ENCODE measurements around the gene ITPR2. TPM values are rescaled to one million over a fixed set of nuclear protein-coding genes. Genes with fewer than 3 reads are reported as not detected.

The ITPR2 gene
- total and polyA plus RNA-seq, 4 donors = 11.7 to 93.3 (median 35.4) TPM

GRCh38 chr12:26741584-26742227 lies 91.3 kb downstream of the ITPR2 start (continued):
- TF ChIP-seq CTCF (IDR thresholded peaks at IDR 0.05; ENCODE audit: low read depth, low read length, missing input control) (no peak), TAF1 (conservative IDR thresholded peaks at IDR 0.05) (no peak)

GRCh38 chr12:26740991-26741390 lies 92.0 kb downstream of the ITPR2 start:
- H3K4me3 ChIP-seq (ENCODE audit: low read depth in 1 of 3, low read length in 3 of 3) = no peak overlapping the region
- no peak for TF ChIP-seq JUND (IDR thresholded peaks at IDR 0.05)
- no peak for TF ChIP-seq HNF4G (IDR thresholded peaks at IDR 0.05)
- no peak for TF ChIP-seq HNF4A (conservative IDR thresholded peaks at IDR 0.05)
- no peak for TF ChIP-seq FOXA2 (IDR thresholded peaks at IDR 0.05)
- DNase-seq (ENCODE audit: low spot score) = no peak
- H3K9me3 ChIP-seq (ENCODE audit: control insufficient read depth in 4 of 4, low read length in 3 of 4) = peaks cover 0 to 2% (median 0%) of the 10 kb centered on the region in 4 donors
- peaks cover 13 to 44% (median 28%) of the 10 kb centered on the region in 4 donors for H3K4me1 ChIP-seq (ENCODE audit: control insufficient read depth in 4 of 4, insufficient read depth in 4 of 4, low read length in 3 of 4)
- H3K36me3 ChIP-seq (ENCODE audit: control insufficient read depth in 4 of 4, insufficient read depth in 3 of 4, low read depth in 1 of 4, low read length in 3 of 4) = no peaks in the 10 kb centered on the region
- H3K9ac ChIP-seq (ENCODE audit: low read depth in 1 of 2, low read length in 2 of 2) = no peak overlapping the region
- no peak overlapping the region for H3K27ac ChIP-seq (ENCODE audit: low read depth in 1 of 2, low read length in 2 of 2)
- 91% methylated on average over 4 of the region's 4 CpGs for WGBS
- no peaks in the 10 kb centered on the region for H3K27me3 ChIP-seq (ENCODE audit: control insufficient read depth in 4 of 4, insufficient read depth in 4 of 4, low read length in 3 of 4)

- Histone ChIP-seq H3K36me3 (ENCODE audit: control insufficient read depth in 4 of 4, insufficient read depth in 3 of 4, low read depth in 1 of 4, low read length in 3 of 4) (no peaks in the 10 kb centered on the region), H3K4me3 (ENCODE audit: low read depth in 1 of 3, low read length in 3 of 3) (no peak overlapping the region), H3K9ac (ENCODE audit: low read depth in 1 of 2, low read length in 2 of 2) (no peak overlapping the region), H3K4me1 (ENCODE audit: control insufficient read depth in 4 of 4, insufficient read depth in 4 of 4, low read length in 3 of 4) (peaks cover 13 to 44% (median 31%) of the 10 kb centered on the region in 4 donors), H3K27me3 (ENCODE audit: control insufficient read depth in 4 of 4, insufficient read depth in 4 of 4, low read length in 3 of 4) (no peaks in the 10 kb centered on the region), H3K27ac (ENCODE audit: low read depth in 1 of 2, low read length in 2 of 2) (no peak overlapping the region), H3K9me3 (ENCODE audit: control insufficient read depth in 4 of 4, low read length in 3 of 4) (peaks cover 0 to 2% (median 0%) of the 10 kb centered on the region in 4 donors)
- TF ChIP-seq GABPA (IDR thresholded peaks at IDR 0.05 in 1 of 2, conservative IDR thresholded peaks at IDR 0.05 in 1 of 2) = no peak
- TF ChIP-seq RAD21 (IDR thresholded peaks at IDR 0.05) = no peak
- no peak for TF ChIP-seq HNF4G (IDR thresholded peaks at IDR 0.05)
- TF ChIP-seq HNF4A (conservative IDR thresholded peaks at IDR 0.05) = no peak
- 90% methylated on average over 7 of the region's 7 CpGs for WGBS
- no peak for DNase-seq (ENCODE audit: low spot score)
Observed at GRCh38 chr12:26740348-26740747, 92.6 kb downstream of the ITPR2 start.

- peaks cover 10 to 51% (median 44%) of the 10 kb centered on the region in 4 donors for H3K4me1 ChIP-seq (ENCODE audit: control insufficient read depth in 4 of 4, insufficient read depth in 4 of 4, low read length in 3 of 4)
- peak overlapping the region in 1 of 2 donors; percentile 3 for H3K9ac ChIP-seq (ENCODE audit: low read depth in 1 of 2, low read length in 2 of 2)
- H3K4me3 ChIP-seq (ENCODE audit: low read depth in 1 of 3, low read length in 3 of 3) = no peak overlapping the region
- H3K36me3 ChIP-seq (ENCODE audit: control insufficient read depth in 4 of 4, insufficient read depth in 3 of 4, low read depth in 1 of 4, low read length in 3 of 4) = no peaks in the 10 kb centered on the region
- peak overlapping the region; percentile 45 to 74 for H3K27ac ChIP-seq (ENCODE audit: low read depth in 1 of 2, low read length in 2 of 2)
- DNase-seq (ENCODE audit: low spot score) = no peak
- TF ChIP-seq RAD21 (IDR thresholded peaks at IDR 0.05) = no peak
- TF ChIP-seq RXRA (IDR thresholded peaks at IDR 0.05) = no peak
- TF ChIP-seq HNF4G (IDR thresholded peaks at IDR 0.05) = no peak
- H3K9me3 ChIP-seq (ENCODE audit: control insufficient read depth in 4 of 4, low read length in 3 of 4) = peaks cover 0 to 2% (median 0%) of the 10 kb centered on the region in 4 donors
- H3K27me3 ChIP-seq (ENCODE audit: control insufficient read depth in 4 of 4, insufficient read depth in 4 of 4, low read length in 3 of 4) = no peaks in the 10 kb centered on the region
- WGBS = 86% methylated on average over 10 of the region's 10 CpGs
Observed at GRCh38 chr12:26737487-26738030, 95.4 kb downstream of the ITPR2 start.
